HepG2 (cell line): ENCODE results near the gene HSD11B2. TPM values are rescaled to one million over a fixed set of nuclear protein-coding genes. Genes with fewer than 3 reads are reported as not detected.

ENCODE experiments used
- AKNA ChIP-seq: sonication (generic); formaldehyde crosslinking; IDR thresholded peaks from 2 replicates; pipeline ENCODE4 v1.4.0; 2020; ENCODE audit warnings: missing genetic modification reagents, borderline replicate concordance
- CTCF ChIP-seq: sonication (generic); formaldehyde crosslinking; IDR thresholded peaks from 2 replicates; pipeline ENCODE4 v1.5.0; 2020; ENCODE audit warnings: mild to moderate bottlenecking, missing genetic modification reagents, moderate library complexity
- E2F1 ChIP-seq: sonication (generic); formaldehyde crosslinking; IDR thresholded peaks from 2 replicates; pipeline ENCODE4 v1.5.0; 2020; ENCODE audit warnings: missing genetic modification reagents
- POLR2A ChIP-seq, 2 experiments: IDR thresholded peaks; 2 replicates each; pipeline ENCODE4 v1.6.1; 2011; ENCODE audit warnings: low read depth in 2 of 2, low read length in 2 of 2, mild to moderate bottlenecking in 1 of 2, moderate library complexity in 1 of 2; ENCODE audit not compliant: insufficient read depth in 1 of 2
- POLR2G ChIP-seq: fragments of 200-400 bp; formaldehyde crosslinking; IDR thresholded peaks from 2 replicates; pipeline ENCODE4 v1.6.1; 2018; ENCODE audit warnings: mild to moderate bottlenecking, low read depth, low read length, moderate library complexity
- RAD21 ChIP-seq: fragments of 450-650 bp; formaldehyde crosslinking; IDR thresholded peaks from 2 replicates; pipeline ENCODE4 v1.5.0; 2020; ENCODE audit warnings: mild to moderate bottlenecking
- SNAI1 ChIP-seq: sonication (generic); formaldehyde crosslinking; IDR thresholded peaks from 2 replicates; pipeline ENCODE4 v1.5.0; 2020; ENCODE audit warnings: mild to moderate bottlenecking, missing genetic modification reagents, borderline replicate concordance
- SPEN ChIP-seq: sonication (generic); formaldehyde crosslinking; IDR thresholded peaks from 2 replicates; pipeline ENCODE4 v1.5.1; 2020; ENCODE audit warnings: low read depth, mild to moderate bottlenecking, missing genetic modification reagents
- TMF1 ChIP-seq: sonication (generic); formaldehyde crosslinking; IDR thresholded peaks from 2 replicates; pipeline ENCODE4 v1.8.1; 2022; ENCODE audit warnings: low read depth, missing genetic modification reagents
- ZBED4 ChIP-seq: sonication (generic); formaldehyde crosslinking; IDR thresholded peaks from 2 replicates; pipeline ENCODE4 v1.4.0; 2020; ENCODE audit warnings: missing genetic modification reagents, borderline replicate concordance
- ZNF431 ChIP-seq: sonication (generic); formaldehyde crosslinking; IDR thresholded peaks from 2 replicates; pipeline ENCODE4 v1.9.0; 2022; ENCODE audit warnings: missing genetic modification reagents, low read depth, mild to moderate bottlenecking, borderline replicate concordance
- ZNF878 ChIP-seq: sonication (generic); formaldehyde crosslinking; IDR thresholded peaks from 2 replicates; pipeline ENCODE4 v1.8.1; 2023; ENCODE audit warnings: mild to moderate bottlenecking, missing genetic modification reagents, moderate library complexity
- ZNF879 ChIP-seq: sonication (generic); formaldehyde crosslinking; IDR thresholded peaks from 2 replicates; pipeline ENCODE4 v1.8.1; 2023; ENCODE audit warnings: missing genetic modification reagents
- polyA plus RNA-seq, 8 experiments: library from polyadenylated mRNA; depleted of rRNA in 3 of 8; stranded (reverse) in 7 of 8; unstranded in 1 of 8; fragments of >200 nt; fragmentation: Illumina TruSeq in 4 of 8; extraction: Trizol in 4 of 8; gene quantifications; 2 replicates each; pipeline versions ENCODE4 v1.2.1 to v1.2.3, GENCODE V29; 2011 to 2016; ENCODE audit warnings: low read depth in 4 of 8, missing spikeins in 1 of 8, mixed read lengths in 1 of 8; ENCODE audit not compliant: insufficient read depth in 1 of 8
- total RNA-seq, 5 experiments: library from RNA; depleted of rRNA; stranded (reverse); fragments of >200 nt; fragmentation: Illumina TruSeq; extraction: Trizol; gene quantifications; 2 replicates each; pipeline ENCODE4 v1.2.3, GENCODE V29; 2016; ENCODE audit warnings: low read depth in 1 of 5

The HSD11B2 gene
- total and polyA plus RNA-seq, 2 of the 13 experiments (the other 11 are each of a cell fraction or from before 2014, with no cell fraction given) = 8.9 to 13.6 TPM

- no peak; the same call in 1 of the 2 replicates for TF ChIP-seq CTCF (CRISPR knock-in tag)
- 0 out of 2 replicates have a peak, but pooled peaks have one; percentile 3 for TF ChIP-seq ZNF878 (CRISPR knock-in tag)
- TF ChIP-seq POLR2A (IDR thresholded peaks at IDR 0.05; ENCODE audit: insufficient read depth in 1 of 2, low read depth in 2 of 2, low read length in 2 of 2) = peak; percentile 66 to 91
- no peak; the same call in 1 of the 2 replicates for TF ChIP-seq ZNF431
- peak; percentile 66 for TF ChIP-seq POLR2G
- TF ChIP-seq E2F1 = 0 out of 2 replicates have a peak, but pooled peaks have one; percentile 46
- 0 out of 2 replicates have a peak, but pooled peaks have one; percentile 22 for TF ChIP-seq ZBED4 (CRISPR knock-in tag)
- no peak for TF ChIP-seq AKNA (CRISPR knock-in tag)
- no peak for TF ChIP-seq SPEN (CRISPR knock-in tag)
- peak; percentile 83 for TF ChIP-seq RAD21 (CRISPR knock-in tag)
- TF ChIP-seq ZNF879 (CRISPR knock-in tag) = no peak
- TF ChIP-seq TMF1 (CRISPR knock-in tag) = peak; percentile 16; the same call in 1 of the 2 replicates
- no peak for TF ChIP-seq SNAI1 (CRISPR knock-in tag)
These were observed at the start of gene HSD11B2 (continued) for GRCh38 chr16:67430977-67431774.
